Endothelial cell (in vitro differentiated cells): ENCODE data around the gene NFS1. TPM values are rescaled to one million over a fixed set of nuclear protein-coding genes. Genes with fewer than 3 reads are reported as not detected.

ENCODE experiments used
- DNase-seq: peaks from one replicate; pipeline ENCODE4 v3.0.0; 2021; ENCODE audit warnings: low spot score
- H3K27ac Mint-ChIP-seq: one replicate; pipeline ENCODE4 v1.8.0; 2021; ENCODE audit warnings: mixed read lengths, inconsistent platforms; ENCODE audit not compliant: unreplicated experiment
- H3K27me3 Mint-ChIP-seq: one replicate; pipeline ENCODE4 v1.8.0; 2021; ENCODE audit warnings: mild to moderate bottlenecking, moderate library complexity, mixed read lengths, inconsistent platforms; ENCODE audit not compliant: unreplicated experiment
- H3K36me3 Mint-ChIP-seq: one replicate; pipeline ENCODE4 v1.8.0; 2021; ENCODE audit warnings: mild to moderate bottlenecking, low read depth, mixed read lengths, inconsistent platforms; ENCODE audit not compliant: unreplicated experiment
- H3K4me1 Mint-ChIP-seq: one replicate; pipeline ENCODE4 v1.8.0; 2021; ENCODE audit warnings: mild to moderate bottlenecking, mixed read lengths, inconsistent platforms; ENCODE audit not compliant: unreplicated experiment
- H3K4me3 Mint-ChIP-seq: one replicate; pipeline ENCODE4 v1.8.0; 2021; ENCODE audit warnings: mild to moderate bottlenecking, mixed read lengths, inconsistent platforms; ENCODE audit not compliant: unreplicated experiment
- H3K9me3 Mint-ChIP-seq: one replicate; pipeline ENCODE4 v1.8.0; 2021; ENCODE audit warnings: mixed read lengths, inconsistent platforms; ENCODE audit not compliant: unreplicated experiment
- CTCF ChIP-seq: fragments of 200-600 bp; sonication (generic); IDR thresholded peaks from one replicate; pipeline ENCODE4 v1.5.0; 2021; ENCODE audit warnings: antibody characterized with exemption; ENCODE audit not compliant: unreplicated experiment
- total RNA-seq: library from RNA; stranded (reverse); fragmentation: NEBNext Ultra II Directional; extraction: Animal tissue kit (Norgen Biotek cat#: 25700); gene quantifications from one replicate; pipeline ENCODE4 v1.2.1, GENCODE V29; 2021; ENCODE audit not compliant: unreplicated experiment

The NFS1 gene
- total RNA-seq, 1 donor from 2014 or later: 18.3 TPM

GRCh38 chr20:35638751-35639150, 60.4 kb downstream of the NFS1 start:
- H3K27me3 Mint-ChIP-seq: peaks cover 1% of the 10 kb centered on the region
- no peaks in the 10 kb centered on the region for H3K36me3 Mint-ChIP-seq
- no peak overlapping the region for H3K4me3 Mint-ChIP-seq
- DNase-seq: no peak
- no peaks in the 10 kb centered on the region for H3K9me3 Mint-ChIP-seq
- no peaks in the 10 kb centered on the region for H3K4me1 Mint-ChIP-seq
- TF ChIP-seq CTCF: no peak
- H3K27ac Mint-ChIP-seq: no peak overlapping the region

- Mint-ChIP-seq H3K4me3 (no peak overlapping the region), H3K27me3 (peaks cover 1% of the 10 kb centered on the region), H3K9me3 (no peaks in the 10 kb centered on the region), H3K27ac (no peak overlapping the region), H3K4me1 (no peaks in the 10 kb centered on the region), H3K36me3 (peaks cover 6% of the 10 kb centered on the region)
- TF ChIP-seq CTCF: no peak
- DNase-seq: no peak
Measured at GRCh38 chr20:35637276-35637675, 61.9 kb downstream of the NFS1 start.

- no peak overlapping the region for H3K4me3 Mint-ChIP-seq
- TF ChIP-seq CTCF: no peak
- H3K27ac Mint-ChIP-seq: no peak overlapping the region
- H3K9me3 Mint-ChIP-seq: no peaks in the 10 kb centered on the region
- no peak for DNase-seq
- H3K36me3 Mint-ChIP-seq: peaks cover 18% of the 10 kb centered on the region
- peaks cover 1% of the 10 kb centered on the region for H3K27me3 Mint-ChIP-seq
- no peaks in the 10 kb centered on the region for H3K4me1 Mint-ChIP-seq
Measured at GRCh38 chr20:35636095-35636494, 63.1 kb downstream of the NFS1 start.

GRCh38 chr20:35635652-35636051, 63.5 kb downstream of the NFS1 start:
- no peak for TF ChIP-seq CTCF
- Mint-ChIP-seq H3K27me3 (peaks cover 1% of the 10 kb centered on the region), H3K27ac (peak overlapping the region; percentile 28), H3K36me3 (peaks cover 18% of the 10 kb centered on the region), H3K4me1 (no peaks in the 10 kb centered on the region), H3K9me3 (no peaks in the 10 kb centered on the region), H3K4me3 (no peak overlapping the region)
- no peak for DNase-seq

GRCh38 chr20:35632539-35633115, 66.5 kb downstream of the NFS1 start:
- peaks cover 1% of the 10 kb centered on the region for H3K27me3 Mint-ChIP-seq
- peaks cover 28% of the 10 kb centered on the region for H3K36me3 Mint-ChIP-seq
- H3K4me1 Mint-ChIP-seq: no peaks in the 10 kb centered on the region
- no peaks in the 10 kb centered on the region for H3K9me3 Mint-ChIP-seq
- no peak for TF ChIP-seq CTCF
- no peak overlapping the region for H3K27ac Mint-ChIP-seq
- H3K4me3 Mint-ChIP-seq: no peak overlapping the region
- no peak for DNase-seq
